COR-L47 (cell line): ENCODE data around the gene MYH10.

Experiments
- DNase-seq: peaks from one replicate; lab custom pipeline; 2025; lab: John Stamatoyannopoulos, UW

The MYH10 gene

GRCh38 chr17:8445536-8445935, 185.0 kb downstream of the MYH10 start:
- no peak for DNase-seq

- DNase-seq = no peak
These were observed 186.0 kb downstream of the MYH10 start for GRCh38 chr17:8444494-8444893.

DNA sequence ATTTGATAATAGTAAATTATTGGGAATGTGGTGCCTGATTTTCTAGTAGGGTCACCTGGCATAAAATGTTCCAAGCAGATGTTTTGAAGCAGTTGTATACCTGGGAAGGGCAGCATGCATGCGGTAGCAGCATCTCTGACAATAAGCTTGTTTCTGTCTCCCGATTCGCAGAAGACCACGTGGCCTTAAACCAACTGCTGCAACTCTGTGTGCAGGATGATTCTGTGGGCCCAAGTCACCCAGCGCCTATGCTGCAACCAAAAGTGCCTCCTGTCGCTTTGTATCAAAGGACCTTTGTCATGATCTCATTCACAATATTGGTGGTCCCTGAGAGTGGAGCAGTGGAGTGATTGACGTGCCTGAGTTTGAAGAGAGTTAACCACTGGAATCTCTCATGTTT, 186.8 kb downstream of the MYH10 start:
- DNase-seq = no peak

DNA sequence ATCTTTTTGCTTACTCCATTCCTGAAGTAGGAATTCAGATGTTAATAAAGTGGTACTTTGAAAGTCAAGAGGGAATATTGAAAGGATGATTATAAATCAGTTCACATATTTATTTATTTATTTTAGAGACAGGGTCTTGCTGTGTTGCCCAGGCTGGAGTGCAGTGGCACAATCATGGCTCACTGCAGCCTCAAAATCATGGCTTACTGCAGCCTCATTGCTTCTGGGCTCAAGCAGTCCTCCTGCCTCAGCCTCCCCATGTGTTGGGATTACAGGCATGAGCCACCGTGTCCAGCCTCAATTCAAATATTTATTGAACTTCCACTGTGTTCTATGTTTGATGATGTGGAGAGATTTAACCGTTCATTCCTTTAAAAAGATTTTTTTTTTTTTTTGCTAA, 188.2 kb downstream of the MYH10 start:
- no peak for DNase-seq

DNA sequence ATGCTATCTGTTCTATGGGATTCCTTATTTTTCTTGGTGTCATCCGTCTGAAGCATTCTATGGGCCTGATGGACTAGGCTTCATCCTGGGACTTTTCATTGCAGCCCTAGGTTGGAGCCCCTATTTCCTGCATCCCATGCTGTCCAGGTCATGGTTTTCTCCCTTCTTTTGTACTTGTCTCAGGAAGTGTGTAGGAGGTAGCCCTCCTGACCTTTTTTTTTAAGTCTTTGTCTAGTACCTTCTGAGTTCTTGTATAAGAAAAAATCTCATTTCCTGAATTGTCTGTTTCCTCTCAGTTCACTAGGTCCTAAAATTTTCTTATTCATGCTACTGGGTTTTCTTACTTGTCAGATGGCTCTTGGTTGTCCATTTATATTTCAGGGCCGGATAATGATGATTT, 188.8 kb downstream of the MYH10 start:
- DNase-seq = no peak

DNA sequence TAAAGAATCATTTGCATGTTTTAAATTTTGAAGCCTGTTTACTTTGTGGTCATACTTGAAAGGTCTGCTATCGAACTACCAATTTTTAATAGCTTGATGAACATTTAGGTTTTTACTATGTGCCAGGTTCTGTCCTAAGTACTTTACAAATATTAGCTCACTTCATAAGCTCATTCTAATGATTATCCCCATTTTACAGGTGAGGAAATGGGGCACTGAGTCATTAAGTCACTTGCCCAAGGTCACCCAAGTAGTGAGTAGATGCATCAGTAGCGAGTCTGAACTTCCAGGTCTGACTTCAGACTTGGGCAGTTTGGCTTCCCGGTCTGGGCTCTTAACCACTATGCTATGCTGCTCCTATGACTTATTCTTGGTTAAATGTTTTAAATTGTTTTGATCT, 190.8 kb downstream of the MYH10 start:
- DNase-seq = no peak

GRCh38 chr17:8438441-8438840, 192.1 kb downstream of the MYH10 start:
- DNase-seq = no peak

DNA sequence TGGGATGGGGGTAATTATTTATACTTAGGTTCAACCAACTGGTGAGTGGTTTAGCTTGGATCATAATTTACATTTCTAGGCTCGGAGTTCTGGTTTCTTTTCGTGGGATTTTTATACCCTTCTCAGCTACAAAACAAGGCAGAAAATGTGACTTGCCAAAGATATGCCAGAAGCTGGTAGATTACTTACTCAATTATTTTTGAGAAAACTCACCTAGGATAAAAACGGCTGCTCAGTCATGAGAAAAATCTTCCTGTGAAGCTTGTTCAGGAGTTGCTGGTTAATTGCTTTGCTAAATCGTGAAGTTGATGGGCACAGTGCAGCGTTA, 193.7 kb downstream of the MYH10 start:
- DNase-seq = no peak

DNA sequence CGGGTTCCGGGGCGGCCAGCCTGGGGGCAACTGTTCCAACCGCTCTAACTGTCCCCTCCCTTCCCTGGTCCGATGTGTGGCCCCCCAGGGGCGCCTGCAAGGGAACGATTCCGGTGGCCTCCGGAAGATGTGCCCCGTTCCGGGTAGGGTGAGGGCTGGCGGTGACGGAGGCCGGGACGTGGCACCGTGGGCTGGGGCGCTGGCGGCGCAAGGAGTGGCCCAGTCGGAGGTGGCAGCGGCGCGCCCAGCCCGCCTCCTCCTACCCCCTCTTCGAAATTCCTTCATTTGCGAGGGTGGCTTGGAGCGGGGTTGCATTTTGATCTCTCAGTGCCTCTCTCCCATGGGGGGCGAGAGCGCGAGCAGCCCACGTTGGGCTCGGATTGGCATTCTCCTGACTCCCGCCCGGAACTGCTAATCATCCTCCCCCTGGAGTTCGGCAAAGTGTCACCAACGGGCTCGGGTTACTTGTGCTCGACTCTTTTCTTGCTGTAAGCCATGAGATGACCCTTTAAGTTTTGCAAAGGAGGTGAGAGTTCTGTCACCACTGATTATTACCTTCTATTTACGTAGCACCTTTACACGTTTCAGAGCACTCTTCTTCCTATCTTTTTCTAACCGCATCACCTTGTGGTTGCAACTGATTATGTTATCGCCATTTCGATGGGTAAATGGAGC, 194.2 kb downstream of the MYH10 start:
- no peak for DNase-seq

DNA sequence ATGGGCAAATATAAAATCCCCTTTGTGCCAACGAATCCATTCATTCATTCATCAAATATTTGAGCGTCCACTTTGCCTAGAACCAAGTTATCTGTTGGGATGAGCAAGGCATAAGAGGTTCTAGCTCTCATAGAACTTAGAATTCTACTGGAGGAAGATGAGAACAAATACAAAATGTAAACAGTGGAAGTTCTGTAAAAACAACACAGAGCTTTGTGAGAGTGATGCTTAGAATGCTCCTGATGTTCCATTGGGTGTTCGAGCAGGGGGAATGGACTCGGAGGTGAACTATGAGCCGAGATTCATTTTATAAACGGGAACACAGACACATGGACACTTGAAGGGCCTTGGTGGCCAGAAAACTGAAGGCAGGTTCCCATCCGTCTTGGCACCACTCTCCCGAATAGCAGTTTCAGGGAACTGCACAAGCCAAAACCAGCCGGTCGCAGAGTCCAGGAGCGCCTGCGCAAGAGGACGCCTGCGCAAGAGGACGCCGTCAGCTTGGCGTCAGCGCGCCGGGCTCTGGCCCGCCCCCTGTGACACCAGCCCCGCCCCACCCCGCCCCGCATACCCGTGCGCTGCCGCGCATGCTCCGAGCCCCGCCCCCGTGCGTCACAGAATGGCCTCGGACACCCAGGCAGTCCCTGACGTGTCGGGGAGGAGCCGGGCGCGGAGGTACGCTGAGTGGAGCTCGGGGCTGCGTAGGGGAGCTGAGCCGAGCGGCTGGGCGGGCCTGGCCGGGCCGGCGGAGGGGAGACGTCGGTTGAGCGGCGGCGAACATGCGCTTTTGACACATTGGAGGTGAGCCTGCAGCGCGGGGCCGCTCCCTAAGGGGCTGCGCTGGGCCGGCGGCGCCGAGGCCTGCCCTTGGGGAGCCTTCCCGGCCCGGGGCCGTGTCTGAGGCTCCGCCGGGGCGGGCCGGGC, 195.0 kb downstream of the MYH10 start, which contains the start of gene NDEL1:
TSS of gene NDEL1 (plus strand) at position 640 of the 924 bp plus-strand sequence. CDS start 8,388 bp downstream, outside the sequence.
- peak; percentile 83 for DNase-seq

DNA sequence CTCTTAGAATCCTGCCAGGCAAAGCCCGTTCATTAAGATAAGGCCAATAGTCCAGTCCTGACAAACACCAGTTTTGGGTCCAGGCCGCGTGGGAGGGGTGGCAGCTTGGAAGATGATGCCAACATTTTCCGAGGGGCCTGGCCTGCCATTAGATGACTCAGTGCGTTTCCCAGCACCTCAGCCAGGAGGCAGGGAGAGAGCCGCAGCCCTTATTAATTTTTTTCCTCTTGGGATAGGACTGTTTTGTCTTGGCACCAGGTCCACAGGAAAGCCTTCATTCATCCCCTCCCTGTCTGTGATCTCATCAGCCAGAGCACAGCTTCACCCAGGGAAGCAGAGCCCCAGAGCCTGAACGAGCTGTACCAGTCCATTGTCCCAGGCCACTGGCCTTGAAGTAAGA, 199.6 kb downstream of the MYH10 start:
- no peak for DNase-seq

DNA sequence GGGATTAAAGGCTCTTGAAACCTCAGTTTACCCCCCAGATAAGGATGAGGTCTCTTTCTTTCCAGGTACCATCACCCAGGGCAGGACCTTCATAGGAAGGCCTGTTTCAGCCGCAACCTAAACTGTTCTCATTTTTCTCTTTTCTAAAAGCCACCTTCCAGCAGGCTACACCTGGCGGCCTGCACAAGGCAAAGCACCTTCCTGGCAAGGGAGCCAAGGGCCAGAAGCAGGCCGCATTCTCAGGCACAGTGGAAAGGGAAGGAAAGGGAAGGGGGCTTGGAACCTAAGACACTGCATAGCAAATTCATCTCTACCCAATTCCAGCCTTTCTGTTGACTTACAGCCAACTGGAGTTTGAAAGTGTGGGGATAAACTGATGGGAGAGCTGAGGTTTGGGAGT, 203.7 kb downstream of the MYH10 start:
- DNase-seq = no peak

- DNase-seq = no peak
These were observed 204.3 kb downstream of the MYH10 start for GRCh38 chr17:8426094-8426720.
